ENCODE results near the gene PLEKHA7. TPM values are rescaled to one million over a fixed set of nuclear protein-coding genes. Genes with fewer than 3 reads are reported as not detected.
A peak's percentile ranks its signal among the peaks of the same experiment; 100 is the strongest.

PLEKHA7 gene
- polyA plus RNA-seq, 1 of the 3 experiments (the other 2 are of a cell fraction) = 0.12 TPM

- Histone ChIP-seq H3K4me1 (ENCODE audit: control insufficient read depth in 1 of 2, insufficient read depth in 2 of 2, low read depth in 1 of 2, low read length in 1 of 2) (no peaks in the 10 kb centered on the region), H3K4me3 (ENCODE audit: low read depth in 2 of 2, low read length in 1 of 2) (no peak overlapping the region), H3K79me2 (ENCODE audit: insufficient read depth) (no peaks in the 10 kb centered on the region), H3K27ac (ENCODE audit: low read depth in 2 of 2, low read length in 1 of 2) (no peak overlapping the region; a peak in 1 of 4 replicates), H3K4me2 (no peak overlapping the region), H3K9me2 (no peaks in the 10 kb centered on the region), H3K9ac (no peak overlapping the region), H2AFZ (ENCODE audit: low read depth) (no peak overlapping the region), H3F3A (replicated peaks; ENCODE audit: insufficient read depth) (no peaks in the 10 kb centered on the region), H3K9me3 (no peaks in the 10 kb centered on the region), H3K36me3 (replicated peaks in 1 of 2; ENCODE audit: control insufficient read depth in 1 of 2, insufficient read depth in 2 of 2, low read length in 1 of 2) (no peaks in the 10 kb centered on the region), H4K20me1 (ENCODE audit: insufficient read depth) (no peaks in the 10 kb centered on the region), H3K27me3 (ENCODE audit: insufficient read depth) (no peaks in the 10 kb centered on the region)
- POLR2A ChIA-PET = no interaction called here
- no peak for DNase-seq
- 6% methylated on average over 1 of the region's 1 CpG for WGBS (ENCODE audit: low lambda C conversion rate)
- TF ChIP-seq CTCF (IDR thresholded peaks at IDR 0.05) (no peak), TCF12 (IDR thresholded peaks at IDR 0.05) (peak; percentile 51; the same call in 1 of the 2 replicates), PBX3 (IDR thresholded peaks at IDR 0.05) (0 out of 2 replicates have a peak, but pooled peaks have one; percentile 20), RXRA (IDR thresholded peaks at IDR 0.05; ENCODE audit: borderline replicate concordance, low read depth) (no peak), RCOR1 (IDR thresholded peaks at IDR 0.05; ENCODE audit: low read length) (no peak)
- CTCF ChIA-PET = interaction anchor here (2.3 kb wide), 1 partner anchor 14 kb away, joined by 7 read pairs; no protein-coding TSS in a partner anchor
Observed at GRCh38 chr11:16891964-16892363, 122.2 kb downstream of the PLEKHA7 start.

GRCh38 chr11:16891165-16891564, 123.0 kb downstream of the PLEKHA7 start:
- 45% methylated on average over 2 of the region's 2 CpGs for WGBS (ENCODE audit: low lambda C conversion rate)

More at GRCh38 chr11:16891165-16891564, 123.0 kb downstream of the PLEKHA7 start:
- H3F3A ChIP-seq (replicated peaks; ENCODE audit: insufficient read depth) = no peaks in the 10 kb centered on the region
- H3K9me2 ChIP-seq = no peaks in the 10 kb centered on the region
- no peaks in the 10 kb centered on the region for H3K4me1 ChIP-seq (ENCODE audit: control insufficient read depth in 1 of 2, insufficient read depth in 2 of 2, low read depth in 1 of 2, low read length in 1 of 2)
- ChIA-PET CTCF (interaction anchor here (1.4 to 2.3 kb wide), 3 partner anchors 8 to 71 kb away, joined by 6 to 7 read pairs (median 7); no protein-coding TSS in a partner anchor), POLR2A (no interaction called here)
- no peaks in the 10 kb centered on the region for H3K27me3 ChIP-seq (ENCODE audit: insufficient read depth)
- H3K4me2 ChIP-seq = no peak overlapping the region
- H3K9me3 ChIP-seq = no peaks in the 10 kb centered on the region
- no peak overlapping the region for H3K27ac ChIP-seq (ENCODE audit: low read depth in 2 of 2, low read length in 1 of 2)
- H3K4me3 ChIP-seq (ENCODE audit: low read depth in 2 of 2, low read length in 1 of 2) = no peak overlapping the region
- no peaks in the 10 kb centered on the region for H3K36me3 ChIP-seq (replicated peaks in 1 of 2; ENCODE audit: control insufficient read depth in 1 of 2, insufficient read depth in 2 of 2, low read length in 1 of 2)
- no peak for DNase-seq
- no peak overlapping the region for H2AFZ ChIP-seq (ENCODE audit: low read depth)
- TF ChIP-seq TAF1 (IDR thresholded peaks at IDR 0.05; ENCODE audit: borderline replicate concordance, low read depth, low read length) (no peak), MXI1 (IDR thresholded peaks at IDR 0.05; ENCODE audit: low read depth, low read length) (no peak), ZBTB33 (IDR thresholded peaks at IDR 0.05; ENCODE audit: borderline replicate concordance, low read depth) (no peak), ELF1 (IDR thresholded peaks at IDR 0.05) (no peak), FOXJ3 (CRISPR knock-in tag; IDR thresholded peaks at IDR 0.05) (no peak), IRF3 (IDR thresholded peaks at IDR 0.05; ENCODE audit: low read depth, low read length) (no peak), USF2 (IDR thresholded peaks at IDR 0.05; ENCODE audit: borderline replicate concordance, low read depth, low read length) (no peak), RXRA (IDR thresholded peaks at IDR 0.05; ENCODE audit: borderline replicate concordance, low read depth) (no peak), GABPA (IDR thresholded peaks at IDR 0.05; ENCODE audit: low read depth) (no peak), CHD2 (IDR thresholded peaks at IDR 0.05; ENCODE audit: low read length, partially characterized antibody) (no peak)
- H3K79me2 ChIP-seq (ENCODE audit: insufficient read depth) = no peaks in the 10 kb centered on the region
- H4K20me1 ChIP-seq (ENCODE audit: insufficient read depth) = no peaks in the 10 kb centered on the region
- H3K9ac ChIP-seq = no peak overlapping the region
